SK-MEL-5 (cell line): ENCODE results near the gene ZNF24. TPM values are rescaled to one million over a fixed set of nuclear protein-coding genes. Genes with fewer than 3 reads are reported as not detected.

ENCODE experiments used
- total RNA-seq: library from RNA; depleted of rRNA; stranded (reverse); fragments of >200 nt; shearing (Covaris generic); gene quantifications from 2 replicates; pipeline ENCODE4 v1.2.3, GENCODE V29; 2014; rRNA removed

The ZNF24 gene
- total RNA-seq, 1 experiment from 2014 or later: 64.7 TPM

Other genes starting within 250 kb of the ZNF24 start
- 16.8 and 18.3 TPM in 2 replicates for gene ZNF397, start 103.4 kb downstream of the ZNF24 start, total RNA-seq
- 3.7 and 4.2 TPM in 2 replicates for gene ZSCAN30, start 54.2 kb downstream of the ZNF24 start, total RNA-seq
- gene ZNF396, start 32.9 kb upstream of the ZNF24 start, total RNA-seq: 4.5 and 5.1 TPM in 2 replicates
- gene INO80C, start 153.5 kb upstream of the ZNF24 start, total RNA-seq: 1.8 and 2.2 TPM in 2 replicates
- gene GALNT1, start 237.3 kb upstream of the ZNF24 start, total RNA-seq: 68.8 and 73.2 TPM in 2 replicates